WTC11 (cell line): ENCODE data around the gene RPUSD2.

ENCODE experiments used
- JUN ChIP-seq: sonication (generic); formaldehyde crosslinking; IDR thresholded peaks from 2 replicates; pipeline ENCODE4 v1.8.0; 2023; ENCODE audit warnings: mild to moderate bottlenecking, missing genetic modification reagents
- NR3C1 ChIP-seq: sonication (generic); formaldehyde crosslinking; conservative IDR thresholded peaks from 2 replicates; pipeline ENCODE4 v1.8.1; 2023; ENCODE audit warnings: low read depth, mild to moderate bottlenecking, missing genetic modification reagents
- TF ChIP-seq, protein P1 (sequence below): fragments of 200-600 bp; IDR thresholded peaks from 2 replicates; pipeline ENCODE4 v1.8.0; 2022; ENCODE audit warnings: antibody characterized with exemption
- TF ChIP-seq, protein P2 (sequence below): sonication (generic); formaldehyde crosslinking; IDR thresholded peaks from 2 replicates; pipeline ENCODE4 v1.8.1; 2022; ENCODE audit warnings: low read depth, missing genetic modification reagents, borderline replicate concordance
- TF ChIP-seq, protein P3 (sequence below): sonication (generic); formaldehyde crosslinking; IDR thresholded peaks from 2 replicates; pipeline ENCODE4 v1.8.1; 2023; ENCODE audit warnings: mild to moderate bottlenecking, missing genetic modification reagents, moderate library complexity
- TF ChIP-seq, protein P4 (sequence below): sonication (generic); formaldehyde crosslinking; IDR thresholded peaks from 2 replicates; pipeline ENCODE4 v1.8.0; 2022; ENCODE audit warnings: mild to moderate bottlenecking, missing genetic modification reagents

DNA sequence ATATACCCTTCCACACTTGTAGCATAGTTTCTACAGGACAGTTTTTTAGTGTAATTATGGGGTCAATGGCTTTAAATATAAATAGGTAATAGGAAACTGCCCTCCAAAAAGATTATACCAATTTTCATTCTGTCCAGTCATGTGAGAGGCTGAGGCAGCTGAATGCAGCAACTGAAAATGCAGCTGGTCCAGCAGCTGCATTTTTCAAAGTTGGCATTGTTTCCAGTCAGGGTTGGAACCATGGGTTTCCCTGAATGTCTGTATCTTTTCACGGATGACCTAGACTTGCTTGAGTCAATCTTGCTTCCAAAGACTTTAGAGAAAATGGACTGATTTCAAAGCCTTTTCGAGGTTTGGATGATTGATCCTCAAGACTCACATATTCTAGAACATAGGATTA, 15.1 kb downstream of the RPUSD2 start:
- TF ChIP-seq, protein P1, sequence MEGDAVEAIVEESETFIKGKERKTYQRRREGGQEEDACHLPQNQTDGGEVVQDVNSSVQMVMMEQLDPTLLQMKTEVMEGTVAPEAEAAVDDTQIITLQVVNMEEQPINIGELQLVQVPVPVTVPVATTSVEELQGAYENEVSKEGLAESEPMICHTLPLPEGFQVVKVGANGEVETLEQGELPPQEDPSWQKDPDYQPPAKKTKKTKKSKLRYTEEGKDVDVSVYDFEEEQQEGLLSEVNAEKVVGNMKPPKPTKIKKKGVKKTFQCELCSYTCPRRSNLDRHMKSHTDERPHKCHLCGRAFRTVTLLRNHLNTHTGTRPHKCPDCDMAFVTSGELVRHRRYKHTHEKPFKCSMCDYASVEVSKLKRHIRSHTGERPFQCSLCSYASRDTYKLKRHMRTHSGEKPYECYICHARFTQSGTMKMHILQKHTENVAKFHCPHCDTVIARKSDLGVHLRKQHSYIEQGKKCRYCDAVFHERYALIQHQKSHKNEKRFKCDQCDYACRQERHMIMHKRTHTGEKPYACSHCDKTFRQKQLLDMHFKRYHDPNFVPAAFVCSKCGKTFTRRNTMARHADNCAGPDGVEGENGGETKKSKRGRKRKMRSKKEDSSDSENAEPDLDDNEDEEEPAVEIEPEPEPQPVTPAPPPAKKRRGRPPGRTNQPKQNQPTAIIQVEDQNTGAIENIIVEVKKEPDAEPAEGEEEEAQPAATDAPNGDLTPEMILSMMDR, result no peak
- TF ChIP-seq NR3C1 (CRISPR knock-in tag) (no peak), JUN (CRISPR knock-in tag) (no peak)
- TF ChIP-seq, protein P2, sequence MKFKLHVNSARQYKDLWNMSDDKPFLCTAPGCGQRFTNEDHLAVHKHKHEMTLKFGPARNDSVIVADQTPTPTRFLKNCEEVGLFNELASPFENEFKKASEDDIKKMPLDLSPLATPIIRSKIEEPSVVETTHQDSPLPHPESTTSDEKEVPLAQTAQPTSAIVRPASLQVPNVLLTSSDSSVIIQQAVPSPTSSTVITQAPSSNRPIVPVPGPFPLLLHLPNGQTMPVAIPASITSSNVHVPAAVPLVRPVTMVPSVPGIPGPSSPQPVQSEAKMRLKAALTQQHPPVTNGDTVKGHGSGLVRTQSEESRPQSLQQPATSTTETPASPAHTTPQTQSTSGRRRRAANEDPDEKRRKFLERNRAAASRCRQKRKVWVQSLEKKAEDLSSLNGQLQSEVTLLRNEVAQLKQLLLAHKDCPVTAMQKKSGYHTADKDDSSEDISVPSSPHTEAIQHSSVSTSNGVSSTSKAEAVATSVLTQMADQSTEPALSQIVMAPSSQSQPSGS (CRISPR knock-in tag), result no peak
- TF ChIP-seq, protein P3, sequence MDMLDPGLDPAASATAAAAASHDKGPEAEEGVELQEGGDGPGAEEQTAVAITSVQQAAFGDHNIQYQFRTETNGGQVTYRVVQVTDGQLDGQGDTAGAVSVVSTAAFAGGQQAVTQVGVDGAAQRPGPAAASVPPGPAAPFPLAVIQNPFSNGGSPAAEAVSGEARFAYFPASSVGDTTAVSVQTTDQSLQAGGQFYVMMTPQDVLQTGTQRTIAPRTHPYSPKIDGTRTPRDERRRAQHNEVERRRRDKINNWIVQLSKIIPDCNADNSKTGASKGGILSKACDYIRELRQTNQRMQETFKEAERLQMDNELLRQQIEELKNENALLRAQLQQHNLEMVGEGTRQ (CRISPR knock-in tag), result no peak
- TF ChIP-seq, protein P4, sequence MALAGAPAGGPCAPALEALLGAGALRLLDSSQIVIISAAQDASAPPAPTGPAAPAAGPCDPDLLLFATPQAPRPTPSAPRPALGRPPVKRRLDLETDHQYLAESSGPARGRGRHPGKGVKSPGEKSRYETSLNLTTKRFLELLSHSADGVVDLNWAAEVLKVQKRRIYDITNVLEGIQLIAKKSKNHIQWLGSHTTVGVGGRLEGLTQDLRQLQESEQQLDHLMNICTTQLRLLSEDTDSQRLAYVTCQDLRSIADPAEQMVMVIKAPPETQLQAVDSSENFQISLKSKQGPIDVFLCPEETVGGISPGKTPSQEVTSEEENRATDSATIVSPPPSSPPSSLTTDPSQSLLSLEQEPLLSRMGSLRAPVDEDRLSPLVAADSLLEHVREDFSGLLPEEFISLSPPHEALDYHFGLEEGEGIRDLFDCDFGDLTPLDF (CRISPR knock-in tag), result no peak
